HEK293T (cell line): Measurements from ENCODE around the gene PTPN12.
"Not testable (repeated sequence)": the region's sequence is repeated elsewhere in the genome, so short reads cannot be mapped to it uniquely, and the experiment has no call there.

Experiments used
- CTCF ChIA-PET: fragments of 350-600 bp; formaldehyde crosslinking; extraction: SDS; loops from one replicate; lab custom pipeline; 2021; ENCODE audit warnings: antibody characterized with exemption, inconsistent platforms; lab: Yijun Ruan, JAX
- POLR2A ChIA-PET: fragments of 350-600 bp; formaldehyde crosslinking; extraction: SDS; loops from one replicate; lab custom pipeline; 2020; ENCODE audit warnings: antibody characterized with exemption, inconsistent platforms; lab: Yijun Ruan, JAX
- DNase-seq: peaks from one replicate; pipeline ENCODE4 v3.0.0; 2012; ENCODE audit warnings: mixed read lengths; ENCODE audit errors: extremely low spot score
- ARNT ChIP-seq: fragments of 450-650 bp; IDR thresholded peaks from 2 replicates; pipeline ENCODE4 v1.6.1; 2017; ENCODE audit warnings: mild to moderate bottlenecking
- BHLHE40 ChIP-seq: fragments of 450-650 bp; IDR thresholded peaks from 2 replicates; pipeline ENCODE4 v1.6.1; 2016; ENCODE audit warnings: mild to moderate bottlenecking, moderate library complexity, borderline replicate concordance
- CTBP1 ChIP-seq: fragments of 450-650 bp; IDR thresholded peaks from 2 replicates; pipeline ENCODE4 v1.6.1; 2016; ENCODE audit warnings: borderline replicate concordance
- ELF4 ChIP-seq: fragments of 450-650 bp; IDR thresholded peaks from 2 replicates; pipeline ENCODE4 v1.6.1; 2017; ENCODE audit warnings: antibody characterized with exemption
- FOXA1 ChIP-seq: fragments of 450-650 bp; IDR thresholded peaks from 2 replicates; pipeline ENCODE4 v1.6.1; 2016; ENCODE audit warnings: mild to moderate bottlenecking
- FOXK2 ChIP-seq: fragments of 450-650 bp; IDR thresholded peaks from 2 replicates; pipeline ENCODE4 v1.6.1; 2016; ENCODE audit warnings: mild to moderate bottlenecking
- FOXM1 ChIP-seq: fragments of 450-650 bp; IDR thresholded peaks from 2 replicates; pipeline ENCODE4 v1.6.1; 2017; ENCODE audit warnings: mild to moderate bottlenecking, borderline replicate concordance
- HDGF ChIP-seq: fragments of 450-650 bp; IDR thresholded peaks from 2 replicates; pipeline ENCODE4 v1.6.1; 2017; ENCODE audit warnings: antibody characterized with exemption, borderline replicate concordance
- L3MBTL2 ChIP-seq: fragments of 450-650 bp; conservative IDR thresholded peaks from 2 replicates; pipeline ENCODE4 v1.6.1; 2016; ENCODE audit warnings: mild to moderate bottlenecking
- LEF1 ChIP-seq: fragments of 450-650 bp; IDR thresholded peaks from 2 replicates; pipeline ENCODE4 v1.6.1; 2017; ENCODE audit warnings: mild to moderate bottlenecking, borderline replicate concordance
- NFRKB ChIP-seq: fragments of 450-650 bp; IDR thresholded peaks from 2 replicates; pipeline ENCODE4 v1.6.1; 2016; ENCODE audit warnings: mild to moderate bottlenecking, moderate library complexity
- PKNOX1 ChIP-seq: fragments of 450-650 bp; IDR thresholded peaks from 2 replicates; pipeline ENCODE4 v1.6.1; 2016
- SP1 ChIP-seq: fragments of 450-650 bp; IDR thresholded peaks from 2 replicates; pipeline ENCODE4 v1.6.1; 2017
- SUZ12 ChIP-seq: fragments of 450-650 bp; IDR thresholded peaks from 2 replicates; pipeline ENCODE4 v1.6.1; 2016; ENCODE audit warnings: mild to moderate bottlenecking
- TARDBP ChIP-seq: fragments of 450-650 bp; IDR thresholded peaks from 2 replicates; pipeline ENCODE4 v1.6.1; 2016
- ZNF384 ChIP-seq: fragments of 450-650 bp; IDR thresholded peaks from 2 replicates; pipeline ENCODE4 v1.6.1; 2016

The PTPN12 gene

GRCh38 chr7:77649716-77650349, 112.7 kb downstream of the PTPN12 start:
- no peak for TF ChIP-seq FOXK2
- TF ChIP-seq FOXM1, result no peak
- TF ChIP-seq CTBP1, result no peak
- no peak for TF ChIP-seq SP1
- no peak for TF ChIP-seq ARNT
- TF ChIP-seq ZNF384, result no peak
- no peak for TF ChIP-seq ELF4
- TF ChIP-seq BHLHE40, result no peak
- TF ChIP-seq SUZ12, result no peak
- no peak for TF ChIP-seq TARDBP
- no peak for TF ChIP-seq L3MBTL2
- no peak for TF ChIP-seq LEF1
- no peak for TF ChIP-seq PKNOX1
- no peak for TF ChIP-seq HDGF
- POLR2A ChIA-PET, result no interaction called here

GRCh38 chr7:77651575-77652162, 114.6 kb downstream of the PTPN12 start:
- no peak for TF ChIP-seq NFRKB
- peak; percentile 92 for TF ChIP-seq PKNOX1
- POLR2A ChIA-PET, result no interaction called here
- CTCF ChIA-PET, result interaction anchor here (0.6 to 1.5 kb wide), 20 partner anchors 8 to 1015 kb away, joined by 3 to 8 read pairs (median 3); no protein-coding TSS in a partner anchor
- DNase-seq, result peak; percentile 43

More at GRCh38 chr7:77649716-77650349, 112.7 kb downstream of the PTPN12 start:
- CTCF ChIA-PET, result interaction anchor here (1.8 kb wide), 1 partner anchor 110 kb away, joined by 4 read pairs; no protein-coding TSS in a partner anchor
- DNase-seq, result no peak

GRCh38 chr7:77652826-77653225, 115.7 kb downstream of the PTPN12 start:
- POLR2A ChIA-PET, DNase-seq: not testable (repeated sequence)
- CTCF ChIA-PET, result interaction anchor here (0.7 to 1.1 kb wide), 2 partner anchors 214 to 578 kb away, joined by 3 read pairs; no protein-coding TSS in a partner anchor

GRCh38 chr7:77653572-77653971, 116.5 kb downstream of the PTPN12 start:
- TF ChIP-seq SP1 (no peak), ELF4 (no peak), FOXK2 (no peak), TARDBP (no peak), PKNOX1 (no peak), FOXA1 (no peak), FOXM1 (no peak), HDGF (no peak)
- ChIA-PET CTCF (interaction anchor here (0.6 to 0.7 kb wide), 2 partner anchors 101 to 578 kb away, joined by 3 read pairs; no protein-coding TSS in a partner anchor), POLR2A (no interaction called here)
- DNase-seq, result no peak

- no peak for DNase-seq
- TF ChIP-seq SP1, result no peak
- CTCF ChIA-PET, result interaction anchor here (0.6 to 1.4 kb wide), 2 partner anchors 266 to 365 kb away, joined by 3 read pairs; no protein-coding TSS in a partner anchor
- POLR2A ChIA-PET, result no interaction called here
These were observed 118.3 kb downstream of the PTPN12 start for GRCh38 chr7:77655356-77655755.

- POLR2A ChIA-PET, result no interaction called here
- TF ChIP-seq CTBP1 (no peak), ARNT (no peak), PKNOX1 (no peak), SP1 (no peak), FOXK2 (no peak), L3MBTL2 (no peak), FOXA1 (no peak), ZNF384 (no peak), BHLHE40 (no peak), LEF1 (no peak), TARDBP (no peak), NFRKB (no peak)
- DNase-seq, result no peak
- CTCF ChIA-PET, result interaction anchor here (0.7 to 1.4 kb wide), 2 partner anchors 47 to 365 kb away, joined by 3 to 4 read pairs; no protein-coding TSS in a partner anchor
These were observed 118.9 kb downstream of the PTPN12 start for GRCh38 chr7:77655836-77656455.
